Neural progenitor cell (in vitro differentiated cells): ENCODE measurements around the gene JAK1. TPM values are rescaled to one million over a fixed set of nuclear protein-coding genes. Genes with fewer than 3 reads are reported as not detected.
"Not testable (repeated sequence)": the region's sequence is repeated elsewhere in the genome, so short reads cannot be mapped to it uniquely, and the experiment has no call there.

ENCODE experiments used
- DNase-seq: peaks from one replicate; pipeline ENCODE4 v3.0.0-alpha.2; 2016; ENCODE audit warnings: low spot score
- H2AFZ ChIP-seq: fragments of 200-600 bp; sonication (generic); replicated peaks from 2 replicates; pipeline ENCODE4 v1.6.1; 2016; ENCODE audit warnings: antibody characterized with exemption
- H3F3A ChIP-seq: fragments of 200-600 bp; sonication (generic); 2 replicates; pipeline ENCODE4 v1.6.1; 2016; ENCODE audit warnings: antibody characterized with exemption, low read depth
- H3K27ac ChIP-seq: fragments of 200-600 bp; sonication (generic); 2 replicates; pipeline ENCODE4 v1.5.1; 2016; ENCODE audit warnings: mild to moderate bottlenecking
- H3K27me3 ChIP-seq: fragments of 200-600 bp; sonication (generic); 2 replicates; pipeline ENCODE4 v1.6.1; 2016; ENCODE audit warnings: mild to moderate bottlenecking, moderate library complexity
- H3K36me3 ChIP-seq: fragments of 200-600 bp; sonication (generic); 2 replicates; pipeline ENCODE4 v1.5.1; 2016
- H3K4me1 ChIP-seq: fragments of 200-600 bp; sonication (generic); 2 replicates; pipeline ENCODE4 v1.6.1; 2016; ENCODE audit warnings: mixed run types
- H3K4me2 ChIP-seq: fragments of 200-600 bp; sonication (generic); 2 replicates; pipeline ENCODE4 v1.6.1; 2016
- H3K4me3 ChIP-seq: fragments of 200-600 bp; sonication (generic); 2 replicates; pipeline ENCODE4 v1.5.1; 2016
- H3K79me2 ChIP-seq: fragments of 200-600 bp; sonication (generic); 2 replicates; pipeline ENCODE4 v1.6.1; 2016; ENCODE audit warnings: low read depth
- H3K9ac ChIP-seq: fragments of 200-600 bp; sonication (generic); 2 replicates; pipeline ENCODE4 v1.6.1; 2016
- H3K9me3 ChIP-seq: fragments of 200-600 bp; sonication (generic); 2 replicates; pipeline ENCODE4 v1.5.1; 2016; ENCODE audit warnings: low read depth
- H4K20me1 ChIP-seq: fragments of 200-600 bp; sonication (generic); 2 replicates; pipeline ENCODE4 v1.6.1; 2016; ENCODE audit warnings: low read depth
- H3K27ac Mint-ChIP-seq: 3 replicates; pipeline ENCODE4 v1.8.0; 2021; ENCODE audit warnings: mixed read lengths
- H3K27me3 Mint-ChIP-seq: 2 replicates; pipeline ENCODE4 v1.8.0; 2022; ENCODE audit warnings: low read depth, mild to moderate bottlenecking, inconsistent platforms, moderate library complexity, mixed read lengths; ENCODE audit not compliant: insufficient read depth
- H3K36me3 Mint-ChIP-seq: 3 replicates; pipeline ENCODE4 v1.8.0; 2021; ENCODE audit warnings: mixed read lengths
- H3K4me1 Mint-ChIP-seq: 3 replicates; pipeline ENCODE4 v1.8.0; 2021; ENCODE audit warnings: mixed read lengths
- H3K4me3 Mint-ChIP-seq: 3 replicates; pipeline ENCODE4 v1.8.0; 2021; ENCODE audit warnings: mild to moderate bottlenecking, moderate library complexity, mixed read lengths
- H3K9me3 Mint-ChIP-seq: 3 replicates; pipeline ENCODE4 v1.8.0; 2020; ENCODE audit warnings: mixed read lengths
- EZH2 ChIP-seq: fragments of 200-600 bp; sonication (generic); IDR thresholded peaks from 2 replicates; pipeline ENCODE4 v1.6.1; 2017; ENCODE audit warnings: antibody characterized with exemption, mild to moderate bottlenecking, moderate library complexity
- EZH2phosphoT487 ChIP-seq: fragments of 200-600 bp; sonication (generic); IDR thresholded peaks from 2 replicates; pipeline ENCODE4 v1.6.1; 2017; ENCODE audit warnings: antibody characterized with exemption
- total RNA-seq: library from RNA; depleted of rRNA; stranded (reverse); fragments of >200 nt; gene quantifications from 2 replicates; pipeline ENCODE4 v1.2.3, GENCODE V29; 2015; ENCODE audit warnings: low replicate concordance
- TF ChIP-seq, protein P1 (sequence below): fragments of 200-600 bp; sonication (generic); IDR thresholded peaks from 2 replicates; pipeline ENCODE4 v1.5.1; 2017; ENCODE audit warnings: antibody characterized with exemption, mild to moderate bottlenecking

Gene JAK1
- total RNA-seq, 1 donor from 2014 or later: 6.5 TPM

GRCh38 chr1:65001231-65001792, 35.0 kb upstream of the JAK1 start:
- peaks cover 17% of the 10 kb centered on the region for H3K4me1 Mint-ChIP-seq
- Histone ChIP-seq H3K4me1 (no peaks in the 10 kb centered on the region), H3K9ac (no peak overlapping the region), H3K4me3 (no peak overlapping the region), H3K4me2 (peak overlapping the region; percentile 50), H3F3A (no peaks in the 10 kb centered on the region), H3K27ac (no peak overlapping the region), H4K20me1 (peaks cover 9% of the 10 kb centered on the region), H3K9me3 (no peaks in the 10 kb centered on the region), H3K36me3 (no peaks in the 10 kb centered on the region), H3K27me3 (peaks cover 60% of the 10 kb centered on the region), H2AFZ (no peak overlapping the region), H3K79me2 (no peaks in the 10 kb centered on the region)
- no peak overlapping the region for H3K27ac Mint-ChIP-seq
- peak; percentile 66 for DNase-seq
- peaks cover 4% of the 10 kb centered on the region for H3K36me3 Mint-ChIP-seq
- peak overlapping the region; percentile 66 for H3K4me3 Mint-ChIP-seq
- H3K9me3 Mint-ChIP-seq: peaks cover 10% of the 10 kb centered on the region
- H3K27me3 Mint-ChIP-seq: peaks cover 26% of the 10 kb centered on the region
- TF ChIP-seq, protein P1, sequence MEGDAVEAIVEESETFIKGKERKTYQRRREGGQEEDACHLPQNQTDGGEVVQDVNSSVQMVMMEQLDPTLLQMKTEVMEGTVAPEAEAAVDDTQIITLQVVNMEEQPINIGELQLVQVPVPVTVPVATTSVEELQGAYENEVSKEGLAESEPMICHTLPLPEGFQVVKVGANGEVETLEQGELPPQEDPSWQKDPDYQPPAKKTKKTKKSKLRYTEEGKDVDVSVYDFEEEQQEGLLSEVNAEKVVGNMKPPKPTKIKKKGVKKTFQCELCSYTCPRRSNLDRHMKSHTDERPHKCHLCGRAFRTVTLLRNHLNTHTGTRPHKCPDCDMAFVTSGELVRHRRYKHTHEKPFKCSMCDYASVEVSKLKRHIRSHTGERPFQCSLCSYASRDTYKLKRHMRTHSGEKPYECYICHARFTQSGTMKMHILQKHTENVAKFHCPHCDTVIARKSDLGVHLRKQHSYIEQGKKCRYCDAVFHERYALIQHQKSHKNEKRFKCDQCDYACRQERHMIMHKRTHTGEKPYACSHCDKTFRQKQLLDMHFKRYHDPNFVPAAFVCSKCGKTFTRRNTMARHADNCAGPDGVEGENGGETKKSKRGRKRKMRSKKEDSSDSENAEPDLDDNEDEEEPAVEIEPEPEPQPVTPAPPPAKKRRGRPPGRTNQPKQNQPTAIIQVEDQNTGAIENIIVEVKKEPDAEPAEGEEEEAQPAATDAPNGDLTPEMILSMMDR: no peak
- no peak for TF ChIP-seq EZH2
- no peak for TF ChIP-seq EZH2phosphoT487

- not testable (repeated sequence) for H3K79me2 ChIP-seq, H3K36me3 ChIP-seq, H3K4me2 ChIP-seq, DNase-seq, H3K27ac ChIP-seq, H2AFZ ChIP-seq, H3F3A ChIP-seq, H3K9me3 ChIP-seq, H3K4me3 Mint-ChIP-seq, H4K20me1 ChIP-seq, H3K4me3 ChIP-seq, H3K9me3 Mint-ChIP-seq, H3K36me3 Mint-ChIP-seq, H3K9ac ChIP-seq, H3K27ac Mint-ChIP-seq, H3K4me1 ChIP-seq
- Mint-ChIP-seq H3K27me3 (peaks cover 22% of the 10 kb centered on the region), H3K4me1 (peaks cover 17% of the 10 kb centered on the region)
- H3K27me3 ChIP-seq: peaks cover 32% of the 10 kb centered on the region
Observed at GRCh38 chr1:64998425-64998948, 32.1 kb upstream of the JAK1 start.

- Histone ChIP-seq H3K27me3 (peaks cover 14% of the 10 kb centered on the region), H3K27ac (no peak overlapping the region), H4K20me1 (peaks cover 1% of the 10 kb centered on the region), H3K4me1 (no peaks in the 10 kb centered on the region), H2AFZ (no peak overlapping the region), H3K4me3 (no peak overlapping the region), H3K9ac (no peak overlapping the region), H3K79me2 (no peaks in the 10 kb centered on the region), H3K36me3 (no peaks in the 10 kb centered on the region), H3F3A (no peaks in the 10 kb centered on the region), H3K4me2 (no peak overlapping the region), H3K9me3 (no peaks in the 10 kb centered on the region)
- H3K27ac Mint-ChIP-seq: no peak overlapping the region
- TF ChIP-seq, protein P1: no peak
- TF ChIP-seq EZH2phosphoT487 (no peak), EZH2 (no peak)
- no peak for DNase-seq
- peaks cover 8% of the 10 kb centered on the region for H3K4me1 Mint-ChIP-seq
- peaks cover 4% of the 10 kb centered on the region for H3K36me3 Mint-ChIP-seq
- H3K27me3 Mint-ChIP-seq: peaks cover 8% of the 10 kb centered on the region
- H3K4me3 Mint-ChIP-seq: no peak overlapping the region
- peaks cover 10% of the 10 kb centered on the region for H3K9me3 Mint-ChIP-seq
Observed at GRCh38 chr1:64996541-64997257, 30.4 kb upstream of the JAK1 start.

GRCh38 chr1:64995316-64995715, 29.0 kb upstream of the JAK1 start:
- H3K9me3 Mint-ChIP-seq: peaks cover 10% of the 10 kb centered on the region
- H3K9me3 ChIP-seq: no peaks in the 10 kb centered on the region
- no peaks in the 10 kb centered on the region for H3K36me3 ChIP-seq
- no peak overlapping the region for H3K4me2 ChIP-seq
- H3K4me1 Mint-ChIP-seq: no peaks in the 10 kb centered on the region
- peaks cover 4% of the 10 kb centered on the region for H3K36me3 Mint-ChIP-seq
- H3K27ac ChIP-seq: no peak overlapping the region
- H3K27me3 ChIP-seq: peaks cover under 1% of the 10 kb centered on the region
- H3K9ac ChIP-seq: no peak overlapping the region
- H2AFZ ChIP-seq: no peak overlapping the region
- H3K27ac Mint-ChIP-seq: no peak overlapping the region
- DNase-seq: no peak
- H3K4me3 Mint-ChIP-seq: no peak overlapping the region
- H3K4me3 ChIP-seq: no peak overlapping the region
- no peaks in the 10 kb centered on the region for H4K20me1 ChIP-seq
- no peaks in the 10 kb centered on the region for H3K4me1 ChIP-seq
- peaks cover 4% of the 10 kb centered on the region for H3K27me3 Mint-ChIP-seq
- H3K79me2 ChIP-seq: no peaks in the 10 kb centered on the region
- H3F3A ChIP-seq: no peaks in the 10 kb centered on the region
- TF ChIP-seq, protein P1: no peak
- TF ChIP-seq EZH2: no peak
- TF ChIP-seq EZH2phosphoT487: no peak
